ENCODE measurements around the gene FAM222A. TPM values are rescaled to one million over a fixed set of nuclear protein-coding genes. Genes with fewer than 3 reads are reported as not detected.

Gene FAM222A
- total RNA-seq, 1 experiment from 2014 or later: 3.7 TPM

DNA sequence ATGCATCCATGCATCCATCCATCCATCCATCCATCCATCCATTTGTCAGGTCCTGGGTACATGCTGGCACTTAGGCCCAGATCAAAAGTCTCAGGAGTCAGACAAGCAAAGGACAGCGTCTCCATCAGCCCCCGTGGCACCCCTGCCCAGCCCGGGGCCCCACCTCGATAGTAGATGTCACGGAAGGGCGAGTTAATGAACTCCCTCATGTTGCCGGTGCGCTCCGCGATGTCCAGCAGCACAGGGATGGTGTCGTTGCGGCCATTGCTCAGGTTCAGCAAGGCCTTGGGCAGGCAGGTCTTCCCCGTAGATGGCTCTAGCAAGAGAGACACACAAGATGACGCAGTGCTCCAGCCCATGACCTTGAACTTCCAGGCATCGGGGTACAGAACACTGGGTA, 89.2 kb downstream of the FAM222A start (continued):
- TF ChIP-seq, protein P1, sequence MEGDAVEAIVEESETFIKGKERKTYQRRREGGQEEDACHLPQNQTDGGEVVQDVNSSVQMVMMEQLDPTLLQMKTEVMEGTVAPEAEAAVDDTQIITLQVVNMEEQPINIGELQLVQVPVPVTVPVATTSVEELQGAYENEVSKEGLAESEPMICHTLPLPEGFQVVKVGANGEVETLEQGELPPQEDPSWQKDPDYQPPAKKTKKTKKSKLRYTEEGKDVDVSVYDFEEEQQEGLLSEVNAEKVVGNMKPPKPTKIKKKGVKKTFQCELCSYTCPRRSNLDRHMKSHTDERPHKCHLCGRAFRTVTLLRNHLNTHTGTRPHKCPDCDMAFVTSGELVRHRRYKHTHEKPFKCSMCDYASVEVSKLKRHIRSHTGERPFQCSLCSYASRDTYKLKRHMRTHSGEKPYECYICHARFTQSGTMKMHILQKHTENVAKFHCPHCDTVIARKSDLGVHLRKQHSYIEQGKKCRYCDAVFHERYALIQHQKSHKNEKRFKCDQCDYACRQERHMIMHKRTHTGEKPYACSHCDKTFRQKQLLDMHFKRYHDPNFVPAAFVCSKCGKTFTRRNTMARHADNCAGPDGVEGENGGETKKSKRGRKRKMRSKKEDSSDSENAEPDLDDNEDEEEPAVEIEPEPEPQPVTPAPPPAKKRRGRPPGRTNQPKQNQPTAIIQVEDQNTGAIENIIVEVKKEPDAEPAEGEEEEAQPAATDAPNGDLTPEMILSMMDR (IDR thresholded peaks at IDR 0.05 in 2 of 3, conservative IDR thresholded peaks at IDR 0.05 in 1 of 3; ENCODE audit: borderline replicate concordance in 1 of 3, insufficient read depth in 1 of 3, low read depth in 2 of 3, low read length in 2 of 3): no peak
- no peak for TF ChIP-seq POLR2AphosphoS5 (IDR thresholded peaks at IDR 0.05; ENCODE audit: low read depth, low read length)
- TF ChIP-seq, protein P2, sequence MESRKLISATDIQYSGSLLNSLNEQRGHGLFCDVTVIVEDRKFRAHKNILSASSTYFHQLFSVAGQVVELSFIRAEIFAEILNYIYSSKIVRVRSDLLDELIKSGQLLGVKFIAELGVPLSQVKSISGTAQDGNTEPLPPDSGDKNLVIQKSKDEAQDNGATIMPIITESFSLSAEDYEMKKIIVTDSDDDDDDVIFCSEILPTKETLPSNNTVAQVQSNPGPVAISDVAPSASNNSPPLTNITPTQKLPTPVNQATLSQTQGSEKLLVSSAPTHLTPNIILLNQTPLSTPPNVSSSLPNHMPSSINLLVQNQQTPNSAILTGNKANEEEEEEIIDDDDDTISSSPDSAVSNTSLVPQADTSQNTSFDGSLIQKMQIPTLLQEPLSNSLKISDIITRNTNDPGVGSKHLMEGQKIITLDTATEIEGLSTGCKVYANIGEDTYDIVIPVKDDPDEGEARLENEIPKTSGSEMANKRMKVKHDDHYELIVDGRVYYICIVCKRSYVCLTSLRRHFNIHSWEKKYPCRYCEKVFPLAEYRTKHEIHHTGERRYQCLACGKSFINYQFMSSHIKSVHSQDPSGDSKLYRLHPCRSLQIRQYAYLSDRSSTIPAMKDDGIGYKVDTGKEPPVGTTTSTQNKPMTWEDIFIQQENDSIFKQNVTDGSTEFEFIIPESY (IDR thresholded peaks at IDR 0.05; ENCODE audit: extremely low read depth, insufficient replicate concordance, low read length): no peak
- TF ChIP-seq, protein P3, sequence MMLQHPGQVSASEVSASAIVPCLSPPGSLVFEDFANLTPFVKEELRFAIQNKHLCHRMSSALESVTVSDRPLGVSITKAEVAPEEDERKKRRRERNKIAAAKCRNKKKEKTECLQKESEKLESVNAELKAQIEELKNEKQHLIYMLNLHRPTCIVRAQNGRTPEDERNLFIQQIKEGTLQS (IDR thresholded peaks at IDR 0.05): no peak
- no peak for TF ChIP-seq FOSL1 (IDR thresholded peaks at IDR 0.05; ENCODE audit: low read depth)
- TF ChIP-seq ZNF274 (IDR thresholded peaks at IDR 0.05; ENCODE audit: low read depth, low read length): no peak
- no peak for TF ChIP-seq SIN3A (IDR thresholded peaks at IDR 0.05; ENCODE audit: low read depth)
- TF ChIP-seq SRF (IDR thresholded peaks at IDR 0.05; ENCODE audit: low read depth): no peak
- TF ChIP-seq ZFX (IDR thresholded peaks at IDR 0.05): no peak
- no peak for TF ChIP-seq TCF7L2 (IDR thresholded peaks at IDR 0.05; ENCODE audit: borderline replicate concordance, extremely low read depth, insufficient read depth, insufficient read length)
- TF ChIP-seq YY1 (IDR thresholded peaks at IDR 0.05; ENCODE audit: extremely low read depth, insufficient replicate concordance, low read depth, low read length): no peak
- no peak for TF ChIP-seq EZH2phosphoT487 (IDR thresholded peaks at IDR 0.05; ENCODE audit: borderline replicate concordance)
